Measurements from ENCODE around the gene NHSL1. TPM values are rescaled to one million over a fixed set of nuclear protein-coding genes. Genes with fewer than 3 reads are reported as not detected.

NHSL1 gene
- total RNA-seq, 1 donor, result 17.8 TPM

DNA sequence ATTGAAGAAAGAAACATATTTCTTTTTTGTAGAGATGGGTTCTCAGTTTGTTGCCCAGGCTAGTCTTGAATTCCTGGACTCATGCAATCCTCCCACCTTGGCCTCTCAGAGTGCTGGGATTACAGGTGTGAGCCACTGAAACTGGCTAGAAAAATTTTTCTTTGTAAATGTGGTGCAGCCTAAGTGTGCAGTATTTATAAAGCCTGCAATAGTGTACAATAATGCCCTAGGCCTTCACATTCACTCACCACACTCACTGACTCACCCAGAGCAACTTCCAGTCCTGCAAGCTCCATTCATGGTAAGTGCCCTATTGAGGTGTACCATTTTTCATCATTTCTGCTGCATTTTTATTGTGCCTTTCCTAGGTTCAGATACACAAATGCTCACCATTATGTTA is 31.4 kb downstream of the NHSL1 start:
- no peak overlapping the region for H3K4me3 ChIP-seq (ENCODE audit: low read depth, low read length)
- TF ChIP-seq, protein P1, sequence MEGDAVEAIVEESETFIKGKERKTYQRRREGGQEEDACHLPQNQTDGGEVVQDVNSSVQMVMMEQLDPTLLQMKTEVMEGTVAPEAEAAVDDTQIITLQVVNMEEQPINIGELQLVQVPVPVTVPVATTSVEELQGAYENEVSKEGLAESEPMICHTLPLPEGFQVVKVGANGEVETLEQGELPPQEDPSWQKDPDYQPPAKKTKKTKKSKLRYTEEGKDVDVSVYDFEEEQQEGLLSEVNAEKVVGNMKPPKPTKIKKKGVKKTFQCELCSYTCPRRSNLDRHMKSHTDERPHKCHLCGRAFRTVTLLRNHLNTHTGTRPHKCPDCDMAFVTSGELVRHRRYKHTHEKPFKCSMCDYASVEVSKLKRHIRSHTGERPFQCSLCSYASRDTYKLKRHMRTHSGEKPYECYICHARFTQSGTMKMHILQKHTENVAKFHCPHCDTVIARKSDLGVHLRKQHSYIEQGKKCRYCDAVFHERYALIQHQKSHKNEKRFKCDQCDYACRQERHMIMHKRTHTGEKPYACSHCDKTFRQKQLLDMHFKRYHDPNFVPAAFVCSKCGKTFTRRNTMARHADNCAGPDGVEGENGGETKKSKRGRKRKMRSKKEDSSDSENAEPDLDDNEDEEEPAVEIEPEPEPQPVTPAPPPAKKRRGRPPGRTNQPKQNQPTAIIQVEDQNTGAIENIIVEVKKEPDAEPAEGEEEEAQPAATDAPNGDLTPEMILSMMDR (IDR thresholded peaks at IDR 0.05; ENCODE audit: insufficient read depth, low read length), result no peak
- no peak for DNase-seq (ENCODE audit: low read depth)

DNA sequence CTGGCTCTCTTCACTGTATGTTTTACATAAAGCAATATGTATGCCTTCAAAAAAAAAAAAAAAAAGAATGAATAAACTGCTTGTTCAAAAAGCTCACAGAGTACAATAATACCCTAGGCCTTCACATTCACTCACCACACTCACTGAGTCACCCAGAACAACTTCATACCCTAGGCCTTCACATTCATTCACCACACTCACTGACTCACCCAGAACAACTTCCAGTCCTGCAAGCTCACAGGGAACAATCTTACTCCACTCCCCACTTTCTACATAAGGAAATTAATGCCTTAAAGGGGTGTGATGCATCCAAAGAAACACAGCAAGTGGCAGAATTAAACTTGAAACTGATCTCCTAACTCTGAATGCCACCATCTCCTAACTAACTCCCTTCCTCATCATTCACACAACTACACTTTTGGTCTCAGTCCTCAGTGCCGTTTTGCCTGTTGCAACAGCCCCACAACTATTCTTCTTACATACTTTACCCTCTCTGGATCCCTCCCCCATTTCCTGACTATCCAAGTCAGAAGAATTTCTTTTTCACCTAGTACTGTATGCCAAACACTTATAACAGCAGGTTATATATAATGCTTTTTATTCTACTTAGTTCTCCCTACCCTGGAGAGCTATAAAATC is 34.2 kb downstream of the NHSL1 start:
- DNase-seq (ENCODE audit: low read depth), result peak; percentile 89
- no peak overlapping the region for H3K4me3 ChIP-seq (ENCODE audit: low read depth, low read length)
- TF ChIP-seq, protein P1 (IDR thresholded peaks at IDR 0.05; ENCODE audit: insufficient read depth, low read length), result no peak

DNA sequence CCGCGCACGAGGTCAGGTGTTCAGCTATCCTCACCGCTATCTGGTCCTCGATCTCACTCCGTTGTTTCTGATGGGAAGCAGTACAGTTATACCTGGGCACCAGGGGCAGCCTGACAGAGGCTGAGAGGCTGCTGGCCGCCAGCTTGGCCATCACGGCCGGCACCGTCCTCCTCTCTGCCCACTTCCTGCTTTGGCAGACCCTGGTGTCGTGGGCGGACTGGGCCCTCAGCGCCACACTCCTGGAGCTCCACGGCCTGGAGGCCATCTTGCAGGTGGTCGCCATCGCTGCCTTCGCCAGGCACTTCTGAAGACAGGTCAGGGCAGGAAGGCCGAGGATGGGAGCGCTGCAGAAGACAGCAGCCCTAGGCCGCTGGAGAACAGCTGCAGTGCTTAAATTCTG is 35.2 kb downstream of the NHSL1 start:
- TF ChIP-seq, protein P1 (IDR thresholded peaks at IDR 0.05; ENCODE audit: insufficient read depth, low read length), result no peak
- no peak for DNase-seq (ENCODE audit: low read depth)
- H3K4me3 ChIP-seq (ENCODE audit: low read depth, low read length), result no peak overlapping the region

DNA sequence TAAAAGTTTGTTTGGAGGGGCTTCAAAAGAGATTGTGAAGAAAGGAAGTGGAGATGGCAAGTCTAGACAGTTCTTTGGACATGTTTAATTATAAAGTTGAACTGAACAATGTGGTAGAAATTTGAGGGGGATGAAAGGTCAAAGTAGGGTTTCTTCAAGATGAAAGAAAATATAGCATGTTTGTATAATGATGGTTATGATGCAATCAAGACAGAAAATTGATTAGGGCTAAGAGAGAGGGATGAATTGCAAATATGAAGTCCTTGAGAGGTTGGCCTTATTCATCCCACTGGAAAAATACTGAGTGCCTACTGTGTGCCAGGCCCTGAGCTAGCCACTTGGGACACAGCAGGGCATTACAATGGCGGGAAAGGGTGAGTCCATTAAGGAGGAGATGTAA is 37.6 kb downstream of the NHSL1 start:
- DNase-seq (ENCODE audit: low read depth), result no peak
- H3K4me3 ChIP-seq (ENCODE audit: low read depth, low read length), result no peak overlapping the region
- TF ChIP-seq, protein P1 (IDR thresholded peaks at IDR 0.05; ENCODE audit: insufficient read depth, low read length), result no peak

DNA sequence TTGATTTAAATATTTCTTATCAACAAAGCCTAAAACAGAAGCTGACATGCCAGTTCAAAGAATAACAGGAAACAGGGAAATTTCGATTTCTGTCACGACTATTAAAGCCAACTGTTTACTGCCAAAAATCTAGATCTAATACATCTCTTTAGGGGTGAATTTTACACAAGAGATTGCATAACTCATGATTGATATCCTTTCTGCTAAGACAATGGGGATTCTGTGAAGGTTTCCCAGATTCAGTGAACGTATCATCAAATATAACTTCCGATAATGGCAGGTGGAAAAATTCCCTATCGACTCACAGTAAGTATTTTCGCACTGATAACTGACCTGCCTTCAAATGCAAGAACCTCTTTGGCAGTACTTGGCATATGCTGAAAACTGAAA is 42.9 kb downstream of the NHSL1 start:
- H3K4me3 ChIP-seq (ENCODE audit: low read depth, low read length), result no peak overlapping the region
- TF ChIP-seq, protein P1 (IDR thresholded peaks at IDR 0.05; ENCODE audit: insufficient read depth, low read length), result no peak
- DNase-seq (ENCODE audit: low read depth), result no peak

DNA sequence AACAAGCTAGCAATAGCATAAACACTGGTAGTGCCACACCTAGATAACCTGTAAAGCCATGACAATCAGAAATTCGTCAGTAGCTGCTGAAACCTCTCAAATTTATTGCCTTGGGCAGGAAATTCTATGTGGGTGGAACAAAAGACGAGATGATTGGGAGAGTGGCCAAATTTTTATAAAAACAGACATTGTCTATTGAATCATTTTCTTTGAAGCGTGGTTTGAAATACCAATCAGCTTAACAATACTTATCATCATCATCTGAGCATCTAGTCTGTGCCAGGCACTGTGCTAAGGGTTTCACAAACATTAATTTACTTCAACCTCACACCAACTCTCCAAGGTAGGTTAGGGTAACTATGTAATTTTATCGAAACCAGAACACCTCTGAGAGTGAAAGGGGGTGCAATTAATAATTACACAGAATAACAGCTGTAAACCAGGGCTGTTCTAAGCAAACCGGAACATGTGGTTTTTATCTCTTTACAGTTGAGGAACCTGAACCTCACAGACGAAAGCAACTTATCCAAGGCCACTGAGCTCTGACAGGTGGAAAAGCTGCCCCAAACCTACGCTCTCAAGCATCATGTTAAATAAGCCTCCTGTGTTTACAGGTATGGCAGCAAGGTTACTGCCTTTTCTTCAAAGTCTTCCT is 43.4 kb downstream of the NHSL1 start:
- peak; percentile 46 for DNase-seq (ENCODE audit: low read depth)
- TF ChIP-seq, protein P1 (IDR thresholded peaks at IDR 0.05; ENCODE audit: insufficient read depth, low read length), result no peak

More for the DNA sequence above, 43.4 kb downstream of the NHSL1 start:
- H3K4me3 ChIP-seq (ENCODE audit: low read depth, low read length), result no peak overlapping the region
